HG03159 (cell line): ENCODE results near the gene CHST14.
A peak's percentile ranks its signal among the peaks of the same experiment; 100 is the strongest.
"Not testable (repeated sequence)": the region's sequence is repeated elsewhere in the genome, so short reads cannot be mapped to it uniquely, and the experiment has no call there.

Experiments used
- ATAC-seq: cut with Tn5 transposase; IDR thresholded peaks from one replicate; pipeline ENCODE4 v1.9.1; 2021; ENCODE audit warnings: mild to moderate bottlenecking, moderate library complexity; ENCODE audit not compliant: unreplicated experiment

CHST14 gene

GRCh38 chr15:40440743-40441564 is 29.8 kb upstream of the CHST14 start, which contains the start of gene BAHD1:
Gene BAHD1, plus strand, starts transcription at chr15:40440953. Its CDS starts 17,512 bp downstream, at chr15:40458465.
- ATAC-seq = peak; percentile 89

GRCh38 chr15:40441565-40442531 is 28.9 kb upstream of the CHST14 start:
- no peak for ATAC-seq

- no peak for ATAC-seq
These were observed 27.5 kb upstream of the CHST14 start for GRCh38 chr15:40443255-40443654.

GRCh38 chr15:40443846-40444245 is 26.9 kb upstream of the CHST14 start:
- no peak for ATAC-seq

- no peak for ATAC-seq
These were observed 26.0 kb upstream of the CHST14 start for GRCh38 chr15:40444736-40445135.

- no peak for ATAC-seq
These were observed 25.3 kb upstream of the CHST14 start for GRCh38 chr15:40445421-40445922.

- ATAC-seq = no peak
These were observed 24.6 kb upstream of the CHST14 start for GRCh38 chr15:40446144-40446543.

- ATAC-seq = no peak
These were observed 22.4 kb upstream of the CHST14 start for GRCh38 chr15:40448354-40448753.

GRCh38 chr15:40449275-40449674 is 21.5 kb upstream of the CHST14 start:
- ATAC-seq = no peak

GRCh38 chr15:40450047-40450446 is 20.7 kb upstream of the CHST14 start:
- ATAC-seq = no peak

GRCh38 chr15:40451527-40452158 is 19.1 kb upstream of the CHST14 start:
- ATAC-seq = no peak

GRCh38 chr15:40452296-40453090 is 18.3 kb upstream of the CHST14 start:
- no peak for ATAC-seq

- ATAC-seq = not testable (repeated sequence)
These were observed 16.8 kb upstream of the CHST14 start for GRCh38 chr15:40453941-40454340.

- ATAC-seq = no peak
These were observed 15.8 kb upstream of the CHST14 start for GRCh38 chr15:40454904-40455391.

- no peak for ATAC-seq
These were observed 14.5 kb upstream of the CHST14 start for GRCh38 chr15:40456299-40456712.

- no peak for ATAC-seq
These were observed 14.0 kb upstream of the CHST14 start for GRCh38 chr15:40456738-40457137.

GRCh38 chr15:40458495-40459371 is 12.1 kb upstream of the CHST14 start:
- no peak for ATAC-seq

GRCh38 chr15:40459391-40460015 is 11.3 kb upstream of the CHST14 start:
- no peak for ATAC-seq
